AG04450 (cell line): Measurements from ENCODE around the gene TSC22D2. TPM values are rescaled to one million over a fixed set of nuclear protein-coding genes. Genes with fewer than 3 reads are reported as not detected.

Experiments
- CTCF ChIA-PET: fragments of 300-600, 350-600 bp; formaldehyde crosslinking; extraction: SDS; loops from one replicate; lab custom pipeline; 2022; ENCODE audit warnings: antibody characterized with exemption, inconsistent platforms; lab: Charles Lee
- POLR2A ChIA-PET: fragments of 350-600 bp; formaldehyde crosslinking; extraction: SDS; loops from one replicate; lab custom pipeline; 2021; ENCODE audit warnings: antibody characterized with exemption, inconsistent platforms; lab: Yijun Ruan, JAX
- DNase-seq: peaks from one replicate; pipeline ENCODE4 v3.0.0-alpha.2; 2011; ENCODE audit warnings: low read depth, low spot score
- H3K27ac ChIP-seq: one replicate; pipeline ENCODE4 v1.5.1; 2012; ENCODE audit warnings: low read depth, low read length, control low read depth
- H3K27me3 ChIP-seq: one replicate; pipeline ENCODE4 v1.6.0; 2012; ENCODE audit warnings: low read length; ENCODE audit not compliant: control insufficient read depth, insufficient read depth
- H3K4me3 ChIP-seq: 2 replicates; pipeline ENCODE4 v1.5.1; 2011; ENCODE audit warnings: mild to moderate bottlenecking, low read depth, low read length, control low read depth
- H3K9me3 ChIP-seq: 2 replicates; pipeline ENCODE4 v1.5.1; 2012; ENCODE audit warnings: low read length; ENCODE audit not compliant: control insufficient read depth, insufficient read depth
- CTCF ChIP-seq: IDR thresholded peaks from 2 replicates; pipeline ENCODE4 v1.5.1; 2011; ENCODE audit warnings: low read depth, low read length, control low read depth, inconsistent platforms
- polyA plus RNA-seq: library from polyadenylated mRNA; depleted of rRNA; stranded (reverse); fragments of >200 nt; gene quantifications from 2 replicates; pipeline ENCODE4 v1.2.3, GENCODE V29; 2011

The TSC22D2 gene
- polyA plus RNA-seq, 1 experiment, result 28.4 TPM

GRCh38 chr3:150363420-150363819 lies 44.7 kb upstream of the TSC22D2 start:
- no peak for TF ChIP-seq CTCF
- no peak overlapping the region for H3K27ac ChIP-seq
- ChIA-PET CTCF (no interaction called here), POLR2A (no interaction called here)
- no peaks in the 10 kb centered on the region; the same call in 1 of the 2 replicates for H3K9me3 ChIP-seq
- H3K27me3 ChIP-seq, result no peaks in the 10 kb centered on the region
- H3K4me3 ChIP-seq, result no peak overlapping the region
- DNase-seq, result no peak

- Histone ChIP-seq H3K9me3 (no peaks in the 10 kb centered on the region; the same call in 1 of the 2 replicates), H3K27me3 (no peaks in the 10 kb centered on the region), H3K27ac (no peak overlapping the region), H3K4me3 (no peak overlapping the region)
- no peak for TF ChIP-seq CTCF
- CTCF ChIA-PET, result no interaction called here
- no peak for DNase-seq
- POLR2A ChIA-PET, result no interaction called here
Observed at GRCh38 chr3:150365132-150365604, 42.9 kb upstream of the TSC22D2 start.

- no peak for DNase-seq
- POLR2A ChIA-PET, result no interaction called here
- CTCF ChIA-PET, result interaction anchor here (0.8 to 0.9 kb wide), 2 partner anchors 9 to 488 kb away, joined by 3 to 5 read pairs; no protein-coding TSS in a partner anchor
Observed at GRCh38 chr3:150367757-150368156, 40.3 kb upstream of the TSC22D2 start.

GRCh38 chr3:150370122-150370602 lies 37.9 kb upstream of the TSC22D2 start:
- DNase-seq, result peak; percentile 91
- peak overlapping the region; percentile 63 for H3K4me3 ChIP-seq
- peak; percentile 37 for TF ChIP-seq CTCF
- no peaks in the 10 kb centered on the region; the same call in 1 of the 2 replicates for H3K9me3 ChIP-seq
- H3K27ac ChIP-seq, result peak overlapping the region; percentile 73
- ChIA-PET POLR2A (interaction anchor here (2.3 kb wide), 1 partner anchor 39 kb away, joined by 27 read pairs; the partner anchor contains the start of gene TSC22D2), CTCF (no interaction called here)
- no peaks in the 10 kb centered on the region for H3K27me3 ChIP-seq

More at GRCh38 chr3:150367757-150368156, 40.3 kb upstream of the TSC22D2 start:
- Histone ChIP-seq H3K4me3 (no peak overlapping the region), H3K27me3 (no peaks in the 10 kb centered on the region), H3K27ac (no peak overlapping the region), H3K9me3 (no peaks in the 10 kb centered on the region; the same call in 1 of the 2 replicates)
- TF ChIP-seq CTCF, result no peak

GRCh38 chr3:150370999-150371398 lies 37.1 kb upstream of the TSC22D2 start:
- no peak for DNase-seq
- CTCF ChIA-PET, result no interaction called here

More at GRCh38 chr3:150370999-150371398, 37.1 kb upstream of the TSC22D2 start:
- H3K27ac ChIP-seq, result no peak overlapping the region
- POLR2A ChIA-PET, result interaction anchor here (2.3 kb wide), 1 partner anchor 38 kb away, joined by 27 read pairs; the partner anchor contains the start of gene TSC22D2
- H3K27me3 ChIP-seq, result no peaks in the 10 kb centered on the region
- peak overlapping the region; percentile 63 for H3K4me3 ChIP-seq
- TF ChIP-seq CTCF, result no peak
- H3K9me3 ChIP-seq, result no peaks in the 10 kb centered on the region; the same call in 1 of the 2 replicates
